ENCODE measurements around the gene UBE2E2.

DNA sequence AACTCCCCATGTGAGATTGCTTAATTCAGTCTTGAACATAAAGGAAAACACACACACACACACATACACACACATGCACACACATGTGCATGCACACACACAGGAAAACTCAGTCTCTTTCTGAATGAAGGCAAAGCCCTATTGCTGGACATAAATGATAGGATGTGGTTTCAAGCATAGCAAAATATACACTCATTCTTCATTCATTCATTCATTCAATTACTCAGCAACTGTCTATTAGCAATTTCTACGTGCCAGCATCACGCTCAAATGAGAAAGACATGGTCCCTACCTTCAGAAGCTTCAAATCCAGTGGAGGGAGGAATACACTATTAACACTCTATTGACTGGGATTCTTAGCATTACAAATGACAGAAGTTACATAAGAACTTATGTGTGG lies 41.8 kb upstream of the UBE2E2 start:
- TF ChIP-seq CTCF (conservative IDR thresholded peaks at IDR 0.05 in 1 of 2, IDR thresholded peaks at IDR 0.05 in 1 of 2; ENCODE audit: extremely low read depth in 1 of 2, insufficient read depth in 1 of 2, low read depth in 1 of 2, low read length in 2 of 2) (no peak), EZH2 (IDR thresholded peaks at IDR 0.05; ENCODE audit: borderline replicate concordance, low read length) (no peak)
